ENCODE results near the gene ADSL.
"Not testable (repeated sequence)": the region's sequence is repeated elsewhere in the genome, so short reads cannot be mapped to it uniquely, and the experiment has no call there.

The ADSL gene

DNA sequence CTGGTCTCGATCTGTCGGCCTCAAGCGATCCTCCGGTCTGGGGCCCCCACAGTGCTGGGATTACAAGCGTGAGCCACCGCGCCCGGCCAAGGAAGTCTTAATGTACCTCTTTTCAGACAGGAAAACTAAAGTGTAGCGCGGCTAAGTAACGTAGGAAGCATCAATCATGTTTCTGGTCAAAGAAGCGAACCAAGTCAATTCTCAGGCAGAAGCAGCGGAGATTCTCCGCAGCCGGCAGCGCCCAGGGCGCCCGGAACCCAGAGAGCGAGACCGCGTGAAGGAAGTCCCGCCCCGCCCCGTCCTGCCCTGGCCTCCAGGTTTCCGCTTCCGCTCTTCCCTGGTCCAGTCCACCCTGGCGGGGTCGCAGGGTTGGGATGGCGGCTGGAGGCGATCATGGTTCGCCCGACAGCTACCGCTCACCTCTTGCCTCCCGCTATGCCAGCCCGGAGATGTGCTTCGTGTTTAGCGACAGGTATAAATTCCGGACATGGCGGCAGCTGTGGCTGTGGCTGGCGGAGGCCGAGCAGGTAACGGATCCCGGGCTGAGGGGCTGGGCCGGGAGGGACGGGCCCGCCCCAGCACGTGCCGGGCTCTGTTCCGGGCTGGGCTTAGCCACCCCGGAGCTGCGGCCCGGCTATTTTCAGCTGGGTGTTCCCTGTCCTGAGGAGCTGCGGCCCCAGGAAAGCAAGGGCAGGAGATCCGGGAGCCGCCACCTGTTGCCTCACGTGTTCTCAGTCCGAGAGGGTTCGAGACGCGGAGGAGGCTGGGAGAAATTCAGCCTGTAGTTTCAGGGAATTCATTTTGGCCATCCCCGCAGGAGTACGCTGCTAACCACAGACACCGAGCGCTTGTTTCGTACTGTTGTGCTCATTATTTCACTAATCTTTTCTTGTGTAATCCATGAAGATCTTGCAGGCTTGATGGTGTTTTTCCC is at the start of gene ADSL:
Gene ADSL, plus strand, starts transcription at position 316 of the 934 bp plus-strand sequence. Its CDS starts 59 bp downstream, at position 375.
- DNase-seq, result peak; percentile 69 to 77

- no peak for DNase-seq
These were observed 46.0 kb upstream of the ADSL start for GRCh38 chr22:40300316-40300715.

- no peak for DNase-seq
These were observed 45.2 kb upstream of the ADSL start for GRCh38 chr22:40300884-40301672.

- no peak for DNase-seq
These were observed 44.2 kb upstream of the ADSL start for GRCh38 chr22:40302149-40302548.

DNA sequence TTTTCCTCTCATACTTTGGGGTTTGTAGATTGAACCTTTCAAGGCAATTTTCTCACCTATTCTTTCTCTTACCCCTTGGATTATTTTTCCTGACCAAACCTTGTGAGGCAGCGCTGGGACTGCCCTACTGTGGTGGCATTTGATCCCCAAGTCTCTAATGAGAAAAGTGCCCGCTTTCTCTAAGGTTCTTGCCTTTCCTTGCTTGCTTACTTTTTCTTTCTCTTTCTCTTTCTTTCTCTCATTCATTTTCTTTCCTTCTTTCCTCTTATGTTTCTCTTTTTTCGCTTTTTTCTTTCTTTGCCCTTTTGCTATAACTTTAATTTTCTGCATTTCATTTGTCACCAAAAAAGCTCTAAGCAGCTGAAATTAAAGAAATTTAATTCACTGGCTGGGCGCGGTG is 40.7 kb upstream of the ADSL start:
- no peak for DNase-seq

- DNase-seq, result no peak
These were observed 37.2 kb upstream of the ADSL start for GRCh38 chr22:40308999-40309573.

DNA sequence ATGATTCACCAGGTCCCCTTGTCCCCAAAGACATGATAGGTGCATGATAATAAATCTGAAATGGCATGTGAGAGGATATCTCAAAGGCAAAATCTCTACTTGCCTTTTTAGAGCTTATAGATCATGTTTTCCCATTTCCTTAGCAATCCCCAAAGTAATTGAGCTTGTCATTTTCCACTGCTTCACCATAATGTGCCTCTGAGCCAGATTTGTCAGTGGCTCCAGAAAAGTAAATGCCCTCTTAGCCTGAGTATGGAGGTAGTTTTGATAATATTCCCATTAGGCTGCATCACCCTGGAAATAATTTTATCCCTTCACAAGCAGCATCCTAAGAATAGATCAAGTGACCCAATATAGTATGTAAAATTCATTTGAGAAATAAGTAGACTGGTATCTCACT is 36.7 kb upstream of the ADSL start:
- no peak for DNase-seq

- DNase-seq, result no peak
These were observed 36.1 kb upstream of the ADSL start for GRCh38 chr22:40310081-40310767.

- no peak for DNase-seq
These were observed 35.6 kb upstream of the ADSL start for GRCh38 chr22:40310768-40311120.

DNA sequence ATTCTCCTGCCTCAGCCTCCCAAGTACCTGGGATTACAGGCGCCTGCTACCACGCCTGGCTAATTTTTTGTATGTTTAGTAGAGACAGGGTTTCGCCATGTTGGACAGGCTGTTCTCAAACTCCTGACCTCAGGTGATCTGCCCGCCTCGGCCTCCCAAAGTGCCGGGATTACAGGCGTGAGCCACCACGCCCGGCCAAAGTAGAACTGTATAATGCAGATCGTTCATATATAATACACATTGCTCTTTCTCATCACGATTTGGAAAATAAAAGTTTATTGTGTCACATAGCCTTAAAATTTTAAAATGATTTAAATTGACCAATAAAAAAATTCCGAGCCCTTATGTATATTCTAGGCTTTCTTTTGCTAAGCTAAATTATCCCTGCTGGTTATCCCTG is 34.7 kb upstream of the ADSL start:
- not testable (repeated sequence) for DNase-seq

GRCh38 chr22:40312050-40312449 is 34.2 kb upstream of the ADSL start:
- DNase-seq, result no peak

- peak; percentile 76 to 84 for DNase-seq
These were observed 33.3 kb upstream of the ADSL start for GRCh38 chr22:40313007-40313406.

- DNase-seq, result peak; percentile 47 to 51
These were observed 32.3 kb upstream of the ADSL start for GRCh38 chr22:40314041-40314440.

- no peak for DNase-seq
These were observed 25.6 kb upstream of the ADSL start for GRCh38 chr22:40320687-40321086.

- DNase-seq, result no peak
These were observed 24.3 kb upstream of the ADSL start for GRCh38 chr22:40322021-40322420.

GRCh38 chr22:40322818-40323447 is 23.4 kb upstream of the ADSL start:
- DNase-seq, result no peak

- DNase-seq, result no peak
These were observed 22.6 kb upstream of the ADSL start for GRCh38 chr22:40323681-40324171.

DNA sequence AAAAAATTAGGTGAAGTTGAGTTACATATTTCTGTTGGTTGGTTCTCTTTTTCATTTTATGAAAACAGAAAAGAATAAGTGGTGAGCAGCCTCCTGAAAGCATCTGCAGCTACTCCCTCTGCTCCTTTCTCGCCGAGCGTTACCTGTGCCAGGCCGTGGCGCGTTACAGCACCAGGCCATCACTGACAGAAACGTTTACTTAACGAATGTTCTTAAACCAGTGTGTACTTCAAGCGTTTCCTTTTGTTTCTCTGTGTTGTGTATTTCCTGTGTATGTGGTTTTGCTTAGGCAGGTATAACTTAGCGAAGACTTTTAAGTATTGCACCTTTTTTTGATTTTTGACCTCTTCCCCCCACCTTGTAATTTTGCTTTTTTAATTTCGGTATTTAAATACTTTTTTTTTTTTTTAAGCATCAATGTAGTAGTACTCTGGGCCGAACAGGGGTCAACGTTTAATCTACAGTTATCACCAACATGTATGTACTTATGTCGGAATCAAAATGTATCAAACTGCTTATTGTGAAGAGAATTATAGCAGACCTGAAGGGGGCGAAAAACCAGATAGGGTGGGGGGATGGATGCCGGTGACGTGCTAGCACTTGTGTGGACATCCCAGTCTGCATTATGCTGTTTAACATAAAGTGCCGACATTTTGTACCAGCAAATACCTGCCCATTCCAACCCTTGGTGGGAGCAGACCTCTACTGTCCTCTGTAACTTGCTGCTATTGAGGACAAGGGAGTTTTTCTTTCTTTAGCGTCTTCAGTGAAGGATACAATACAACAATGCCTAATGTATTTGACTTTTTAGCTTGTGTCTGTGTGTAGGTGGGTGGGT is 21.6 kb upstream of the ADSL start:
- DNase-seq, result no peak

- no peak for DNase-seq
These were observed 21.0 kb upstream of the ADSL start for GRCh38 chr22:40325315-40325714.

- no peak for DNase-seq
These were observed 19.2 kb upstream of the ADSL start for GRCh38 chr22:40326905-40327735.
